Measurements from ENCODE around the gene OR4D9. TPM values are rescaled to one million over a fixed set of nuclear protein-coding genes. Genes with fewer than 3 reads are reported as not detected.

The OR4D9 gene
- total RNA-seq, 4 donors from 2014 or later = not detected

DNA sequence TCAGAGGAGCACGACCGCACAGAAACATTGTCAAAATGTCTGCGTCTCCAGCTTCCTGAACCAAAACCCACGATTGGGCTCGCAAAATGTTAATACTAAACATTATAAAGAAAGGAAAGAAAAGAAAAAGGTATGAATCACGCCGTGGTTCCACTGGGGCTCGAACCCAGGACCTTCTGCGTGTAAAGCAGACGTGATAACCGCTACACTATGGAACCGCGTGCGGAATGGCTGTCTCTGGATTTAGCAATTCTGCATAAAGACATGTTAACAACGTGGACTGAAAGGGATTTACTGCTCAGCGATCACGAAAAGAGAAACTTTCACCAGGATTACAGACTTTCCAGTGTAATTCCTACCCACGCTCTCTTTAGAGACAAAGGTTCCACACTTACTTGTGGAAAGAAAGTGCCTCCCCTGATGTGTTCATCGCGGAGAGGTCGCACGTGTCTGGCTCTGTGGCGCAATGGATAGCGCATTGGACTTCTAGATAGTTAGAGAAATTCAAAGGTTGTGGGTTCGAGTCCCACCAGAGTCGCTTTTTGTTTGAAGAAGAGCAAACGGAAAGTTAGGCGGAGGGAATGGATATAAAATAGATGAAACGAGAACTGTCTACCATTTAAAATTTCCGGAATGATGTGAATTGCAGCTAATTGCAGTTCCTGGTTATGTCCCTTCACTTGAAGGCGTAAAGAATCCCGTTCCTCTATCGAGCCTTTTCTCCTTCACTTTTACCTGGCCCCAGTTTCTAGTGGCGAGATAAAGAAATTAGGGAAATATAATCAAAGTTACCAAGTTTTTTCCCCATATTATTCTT lies 39.7 kb downstream of the OR4D9 start:
- no peak for DNase-seq
- WGBS, 2 donors = 0 to 1% methylated on average over 33 to 34 of the region's 34 CpGs
- Histone ChIP-seq H3K27me3 (no peaks in the 10 kb centered on the region), H3K36me3 (no peaks in the 10 kb centered on the region), H3K4me3 (peak overlapping the region; percentile 37 to 76 (median 54)), H3K27ac (peak overlapping the region; percentile 80 to 90 (median 89)), H3K4me1 (peaks cover 0 to 39% (median 0%) of the 10 kb centered on the region in 3 donors), H3K9me3 (no peaks in the 10 kb centered on the region)
- intact Hi-C loops (cut with DNase I) = no loop called here
- no peak for TF ChIP-seq POLR2A (IDR thresholded peaks at IDR 0.05)
- TF ChIP-seq, protein P1, sequence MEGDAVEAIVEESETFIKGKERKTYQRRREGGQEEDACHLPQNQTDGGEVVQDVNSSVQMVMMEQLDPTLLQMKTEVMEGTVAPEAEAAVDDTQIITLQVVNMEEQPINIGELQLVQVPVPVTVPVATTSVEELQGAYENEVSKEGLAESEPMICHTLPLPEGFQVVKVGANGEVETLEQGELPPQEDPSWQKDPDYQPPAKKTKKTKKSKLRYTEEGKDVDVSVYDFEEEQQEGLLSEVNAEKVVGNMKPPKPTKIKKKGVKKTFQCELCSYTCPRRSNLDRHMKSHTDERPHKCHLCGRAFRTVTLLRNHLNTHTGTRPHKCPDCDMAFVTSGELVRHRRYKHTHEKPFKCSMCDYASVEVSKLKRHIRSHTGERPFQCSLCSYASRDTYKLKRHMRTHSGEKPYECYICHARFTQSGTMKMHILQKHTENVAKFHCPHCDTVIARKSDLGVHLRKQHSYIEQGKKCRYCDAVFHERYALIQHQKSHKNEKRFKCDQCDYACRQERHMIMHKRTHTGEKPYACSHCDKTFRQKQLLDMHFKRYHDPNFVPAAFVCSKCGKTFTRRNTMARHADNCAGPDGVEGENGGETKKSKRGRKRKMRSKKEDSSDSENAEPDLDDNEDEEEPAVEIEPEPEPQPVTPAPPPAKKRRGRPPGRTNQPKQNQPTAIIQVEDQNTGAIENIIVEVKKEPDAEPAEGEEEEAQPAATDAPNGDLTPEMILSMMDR (IDR thresholded peaks at IDR 0.05) = peak in 1 of 6 experiments; percentile 3

DNA sequence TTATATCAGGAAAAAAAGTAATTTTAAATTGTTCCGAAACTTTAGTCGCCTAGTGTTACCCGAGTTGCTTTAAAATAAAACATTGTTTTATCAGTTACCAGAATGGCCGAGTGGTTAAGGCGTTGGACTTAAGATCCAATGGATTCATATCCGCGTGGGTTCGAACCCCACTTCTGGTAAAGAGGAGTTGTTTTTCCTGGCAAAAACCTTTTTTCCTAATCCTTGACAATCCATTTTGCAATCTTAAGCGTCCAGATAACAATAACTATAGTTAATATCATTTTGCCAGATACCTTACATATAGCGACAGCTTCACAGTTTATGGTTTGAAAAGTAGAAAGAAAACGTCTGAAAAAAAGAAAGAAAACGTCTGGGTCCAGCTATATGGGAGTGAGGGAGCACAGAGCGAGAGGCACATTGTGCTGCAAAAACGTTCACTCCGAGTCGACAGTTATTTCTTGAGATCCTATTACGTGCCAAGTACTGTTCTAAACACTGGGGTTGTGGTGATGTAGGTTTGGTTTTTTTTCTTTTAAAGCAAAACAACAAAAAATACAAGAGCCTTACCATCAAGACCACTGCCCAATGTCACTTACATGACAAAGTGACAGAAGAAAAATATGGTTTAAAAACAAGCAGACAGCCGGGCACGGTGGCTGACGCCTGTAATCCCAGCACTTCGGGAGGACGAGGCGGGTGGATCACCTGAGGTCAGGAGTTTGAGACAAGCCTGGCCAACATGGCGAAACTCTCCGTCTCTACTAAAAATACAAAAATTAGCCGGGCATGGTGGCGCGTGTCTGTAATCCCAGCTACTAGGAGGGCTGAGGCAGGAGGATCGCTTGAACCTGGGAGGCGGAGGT lies 40.6 kb downstream of the OR4D9 start:
- 19 to 25% methylated on average over 23 to 27 of the region's 30 CpGs for WGBS, 2 donors
- Histone ChIP-seq H3K9me3 (no peaks in the 10 kb centered on the region), H3K27ac (peak overlapping the region; percentile 80 to 90 (median 89)), H3K4me1 (peaks cover 0 to 48% (median 0%) of the 10 kb centered on the region in 3 donors), H3K4me3 (peak overlapping the region; percentile 37 to 76 (median 54)), H3K36me3 (no peaks in the 10 kb centered on the region), H3K27me3 (no peaks in the 10 kb centered on the region)
- DNase-seq = no peak
- TF ChIP-seq POLR2A (IDR thresholded peaks at IDR 0.05) = no peak
- TF ChIP-seq, protein P1 (IDR thresholded peaks at IDR 0.05) = no peak
- intact Hi-C loops (cut with DNase I) = no loop called here

DNA sequence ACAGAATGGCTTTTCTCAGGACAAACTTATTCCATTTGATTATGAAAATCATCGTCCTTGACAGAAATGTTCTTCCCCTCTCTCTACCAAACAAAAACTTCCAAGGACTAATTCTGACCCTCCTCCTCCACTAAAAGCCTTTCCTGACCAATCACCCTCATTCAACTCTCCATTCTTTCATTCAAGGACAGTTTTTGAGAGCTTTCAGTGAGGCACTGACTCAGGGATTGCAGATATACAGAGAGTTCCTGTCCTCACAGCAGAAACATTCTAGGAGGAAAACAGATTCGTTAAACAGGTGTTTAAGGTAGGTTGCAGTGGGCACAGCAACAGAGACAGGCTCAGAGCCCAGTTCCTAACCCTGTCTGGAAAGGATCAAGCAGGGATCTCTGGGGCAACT lies 41.5 kb downstream of the OR4D9 start:
- H3K27me3 ChIP-seq = no peaks in the 10 kb centered on the region
- no peaks in the 10 kb centered on the region for H3K36me3 ChIP-seq
- H3K27ac ChIP-seq = peak overlapping the region in 1 of 4 donors; percentile 20
- no peaks in the 10 kb centered on the region for H3K9me3 ChIP-seq
- WGBS, 2 donors = 46 to 55% methylated on average over 2 of the region's 2 CpGs
- DNase-seq = no peak
- TF ChIP-seq POLR2A (IDR thresholded peaks at IDR 0.05) = no peak
- no peak overlapping the region for H3K4me3 ChIP-seq
- peaks cover 0 to 57% (median 0%) of the 10 kb centered on the region in 3 donors for H3K4me1 ChIP-seq
- intact Hi-C loops (cut with DNase I) = no loop called here

DNA sequence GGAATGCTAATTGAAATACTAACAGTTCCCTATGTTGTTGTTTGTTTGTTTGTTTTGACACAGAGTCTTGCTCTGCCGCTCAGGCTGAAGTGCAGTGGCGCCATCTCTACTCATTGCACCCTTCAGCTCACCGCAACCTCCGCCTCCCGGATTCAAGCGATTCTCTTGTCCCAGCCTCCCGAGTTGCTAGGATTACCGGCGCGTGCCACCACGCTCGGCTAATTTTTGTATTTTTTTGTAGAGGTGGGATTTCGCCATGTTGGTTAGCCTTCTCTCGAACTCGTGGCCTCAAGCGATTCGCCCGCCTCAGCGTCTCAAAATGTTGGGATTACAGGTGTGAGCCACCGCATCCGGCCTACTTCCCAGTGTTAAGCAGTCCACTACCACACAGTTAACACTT lies 42.0 kb downstream of the OR4D9 start:
- Histone ChIP-seq H3K9me3 (no peaks in the 10 kb centered on the region), H3K4me3 (no peak overlapping the region), H3K36me3 (no peaks in the 10 kb centered on the region), H3K4me1 (peaks cover 0 to 60% (median 0%) of the 10 kb centered on the region in 3 donors), H3K27ac (no peak overlapping the region), H3K27me3 (no peaks in the 10 kb centered on the region)
- WGBS, 2 donors = 94% methylated on average over 16 to 21 of the region's 21 CpGs
- intact Hi-C loops (cut with DNase I) = no loop called here
- DNase-seq = no peak
- TF ChIP-seq, protein P1 (IDR thresholded peaks at IDR 0.05) = no peak
- no peak for TF ChIP-seq POLR2A (IDR thresholded peaks at IDR 0.05)

DNA sequence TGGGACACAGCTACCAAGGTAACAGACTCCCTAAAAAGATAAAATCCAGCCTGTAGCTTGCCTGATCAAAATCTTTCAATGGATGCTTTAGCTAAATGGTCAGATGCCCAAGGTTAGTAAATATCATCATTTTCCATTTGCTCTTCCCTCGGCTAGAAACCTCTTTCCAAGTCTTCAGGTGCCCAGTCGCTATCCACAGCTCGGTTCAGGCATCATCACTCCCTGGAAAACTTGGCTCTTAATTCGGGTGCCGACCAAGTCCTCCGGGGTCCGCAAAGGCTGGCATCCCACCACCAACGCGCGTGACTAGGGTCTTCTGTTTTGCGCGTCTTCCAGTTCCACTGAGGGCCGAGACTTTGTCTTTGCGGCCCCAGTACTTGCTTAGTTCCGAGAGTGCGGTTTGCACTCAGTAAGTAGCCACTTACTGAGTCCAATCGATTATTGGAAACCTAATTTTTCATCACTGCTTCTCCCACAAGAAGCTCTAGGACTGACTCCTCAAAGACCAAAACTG lies 44.3 kb downstream of the OR4D9 start:
- Histone ChIP-seq H3K27me3 (no peaks in the 10 kb centered on the region), H3K27ac (peak overlapping the region; percentile 32 to 70 (median 51)), H3K4me3 (peak overlapping the region in 3 of 4 donors; percentile 23 to 58 (median 41)), H3K9me3 (no peaks in the 10 kb centered on the region), H3K36me3 (no peaks in the 10 kb centered on the region), H3K4me1 (peaks cover 0 to 53% (median 0%) of the 10 kb centered on the region in 3 donors)
- intact Hi-C loops (cut with DNase I) = no loop called here
- DNase-seq = no peak
- TF ChIP-seq, protein P1 (IDR thresholded peaks at IDR 0.05) = no peak
- no peak for TF ChIP-seq POLR2A (IDR thresholded peaks at IDR 0.05)
- 35 to 44% methylated on average over 6 to 17 of the region's 17 CpGs for WGBS, 2 donors

Data from esophagus squamous epithelium (tissue), 5 donors.